ENCODE measurements around the gene MICAL3. TPM values are rescaled to one million over a fixed set of nuclear protein-coding genes. Genes with fewer than 3 reads are reported as not detected.

The MICAL3 gene
- polyA plus RNA-seq, 1 donor from 2014 or later: 28.1 TPM

- no peak overlapping the region for H3K4me3 ChIP-seq (ENCODE audit: low read length)
- H4K20me1 ChIP-seq (ENCODE audit: insufficient read depth): no peaks in the 10 kb centered on the region
- TF ChIP-seq REST (IDR thresholded peaks at IDR 0.05; ENCODE audit: borderline replicate concordance) (no peak), CTCF (IDR thresholded peaks at IDR 0.05; ENCODE audit: poor library complexity, severe bottlenecking) (no peak), TAF1 (IDR thresholded peaks at IDR 0.05; ENCODE audit: low read depth) (no peak), MXI1 (conservative IDR thresholded peaks at IDR 0.05; ENCODE audit: poor library complexity, severe bottlenecking) (no peak), EP300 (conservative IDR thresholded peaks at IDR 0.05; ENCODE audit: poor library complexity, severe bottlenecking) (no peak), RAD21 (conservative IDR thresholded peaks at IDR 0.05) (no peak), SMC3 (conservative IDR thresholded peaks at IDR 0.05; ENCODE audit: poor library complexity) (no peak), POLR2AphosphoS5 (IDR thresholded peaks at IDR 0.05) (no peak), EZH2 (IDR thresholded peaks at IDR 0.05; ENCODE audit: borderline replicate concordance, insufficient read depth, low read length, poor library complexity, severe bottlenecking) (no peak)
- H3K9me2 ChIP-seq (ENCODE audit: insufficient read depth, low read length): no peaks in the 10 kb centered on the region
- H3K27ac ChIP-seq (ENCODE audit: low read length): no peak overlapping the region
- H2AFZ ChIP-seq (ENCODE audit: low read depth, low read length): no peak overlapping the region
- H3K4me2 ChIP-seq (ENCODE audit: low read length): no peak overlapping the region
- H3K9ac ChIP-seq (ENCODE audit: low read length): no peak overlapping the region
- no peaks in the 10 kb centered on the region for H3F3A ChIP-seq (ENCODE audit: insufficient read depth, low read length, poor library complexity, severe bottlenecking)
- H3K36me3 ChIP-seq (ENCODE audit: insufficient read depth, low read length): no peaks in the 10 kb centered on the region
- H3K27me3 ChIP-seq (ENCODE audit: insufficient read depth, low read depth, low read length): no peaks in the 10 kb centered on the region
- H3K9me3 ChIP-seq (ENCODE audit: low read length): no peaks in the 10 kb centered on the region
- H3K79me2 ChIP-seq (replicated peaks; ENCODE audit: insufficient read depth, low read length): no peaks in the 10 kb centered on the region
These were observed 200.4 kb downstream of the MICAL3 start for GRCh38 chr22:17823964-17824363.

DNA sequence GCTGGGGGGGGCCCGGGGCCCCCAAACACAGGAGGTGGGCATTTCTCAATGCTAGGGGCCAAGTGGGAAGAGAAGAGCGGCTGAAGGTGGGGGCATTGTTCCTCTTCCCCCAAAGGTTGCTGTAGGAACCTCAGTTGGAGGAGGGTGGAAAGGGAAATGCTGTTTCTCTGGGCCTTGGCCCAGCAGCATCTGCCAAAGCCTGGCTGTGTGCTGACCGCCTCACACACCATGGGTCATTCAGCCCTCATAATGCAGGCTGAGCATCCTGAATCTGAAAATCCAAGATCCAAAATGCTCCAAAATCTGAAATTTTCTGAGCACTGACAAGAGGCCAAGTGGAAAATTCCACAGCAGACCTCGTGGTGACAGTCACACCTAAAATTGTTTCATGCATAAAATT lies 201.1 kb downstream of the MICAL3 start:
- Histone ChIP-seq H3K9ac (ENCODE audit: low read length) (no peak overlapping the region), H3K27ac (ENCODE audit: low read length) (no peak overlapping the region), H4K20me1 (ENCODE audit: insufficient read depth) (no peaks in the 10 kb centered on the region), H3K27me3 (ENCODE audit: insufficient read depth, low read depth, low read length) (no peaks in the 10 kb centered on the region), H3K4me2 (ENCODE audit: low read length) (no peak overlapping the region), H3K9me2 (ENCODE audit: insufficient read depth, low read length) (no peaks in the 10 kb centered on the region), H3K36me3 (ENCODE audit: insufficient read depth, low read length) (no peaks in the 10 kb centered on the region), H3K9me3 (ENCODE audit: low read length) (no peaks in the 10 kb centered on the region), H3F3A (ENCODE audit: insufficient read depth, low read length, poor library complexity, severe bottlenecking) (no peaks in the 10 kb centered on the region), H3K4me3 (ENCODE audit: low read length) (no peak overlapping the region), H2AFZ (ENCODE audit: low read depth, low read length) (no peak overlapping the region), H3K79me2 (replicated peaks; ENCODE audit: insufficient read depth, low read length) (no peaks in the 10 kb centered on the region)
- TF ChIP-seq SMC3 (conservative IDR thresholded peaks at IDR 0.05; ENCODE audit: poor library complexity) (no peak), REST (IDR thresholded peaks at IDR 0.05; ENCODE audit: borderline replicate concordance) (no peak), RAD21 (conservative IDR thresholded peaks at IDR 0.05) (no peak), POLR2AphosphoS5 (IDR thresholded peaks at IDR 0.05) (no peak), CTCF (IDR thresholded peaks at IDR 0.05; ENCODE audit: poor library complexity, severe bottlenecking) (no peak), EP300 (conservative IDR thresholded peaks at IDR 0.05; ENCODE audit: poor library complexity, severe bottlenecking) (no peak), TAF1 (IDR thresholded peaks at IDR 0.05; ENCODE audit: low read depth) (no peak), MXI1 (conservative IDR thresholded peaks at IDR 0.05; ENCODE audit: poor library complexity, severe bottlenecking) (no peak), EZH2 (IDR thresholded peaks at IDR 0.05; ENCODE audit: borderline replicate concordance, insufficient read depth, low read length, poor library complexity, severe bottlenecking) (no peak)

Measured in neural cell (in vitro differentiated cells).